Fibroblast of lung (primary cell): Measurements from ENCODE around the gene VPS13C. TPM values are rescaled to one million over a fixed set of nuclear protein-coding genes. Genes with fewer than 3 reads are reported as not detected.
A peak's percentile ranks its signal among the peaks of the same experiment; 100 is the strongest.

Experiments
- DNase-seq, 2 donors: peaks; one replicate each; pipeline versions ENCODE4 v3.0.0 to v3.0.0-alpha.2; 2010; ENCODE audit warnings: low read depth in 2 of 2
- H2AFZ ChIP-seq: 2 replicates; pipeline ENCODE4 v1.5.1; 2012; ENCODE audit warnings: low read length, control low read depth, inconsistent platforms
- H3K27ac ChIP-seq: 2 replicates; pipeline ENCODE4 v1.5.1; 2011; ENCODE audit warnings: low read length, control low read depth; ENCODE audit not compliant: insufficient read depth
- H3K27me3 ChIP-seq: 2 replicates; pipeline ENCODE4 v1.5.1; 2011; ENCODE audit warnings: mild to moderate bottlenecking, low read length; ENCODE audit not compliant: control insufficient read depth, insufficient read depth
- H3K36me3 ChIP-seq: 2 replicates; pipeline ENCODE4 v1.5.1; 2011; ENCODE audit warnings: low read length; ENCODE audit not compliant: control insufficient read depth, insufficient read depth
- H3K4me1 ChIP-seq: 2 replicates; pipeline ENCODE4 v1.5.1; 2011; ENCODE audit warnings: low read length; ENCODE audit not compliant: control insufficient read depth, insufficient read depth; ENCODE audit errors: extremely low read depth
- H3K4me2 ChIP-seq: 2 replicates; pipeline ENCODE4 v1.5.1; 2011; ENCODE audit warnings: low read length, control low read depth; ENCODE audit not compliant: insufficient read depth; ENCODE audit errors: extremely low read depth
- H3K4me3 ChIP-seq, 4 experiments: fragments of 200-600 bp in 1 of 4; sonication (generic) in 1 of 4; replicated peaks in 1 of 4; 2 replicates each; pipeline ENCODE4 v1.5.1; 2011 to 2016; ENCODE audit warnings: low read length in 4 of 4, low read depth in 3 of 4, mild to moderate bottlenecking in 3 of 4, control low read depth in 2 of 4, inconsistent platforms in 1 of 4, mixed read lengths in 1 of 4; ENCODE audit not compliant: insufficient read depth in 1 of 4; ENCODE audit errors: control extremely low read depth in 1 of 4
- H3K79me2 ChIP-seq: 2 replicates; pipeline ENCODE4 v1.5.1; 2012; ENCODE audit warnings: mild to moderate bottlenecking, low read length, inconsistent platforms; ENCODE audit not compliant: control insufficient read depth, insufficient read depth
- H3K9ac ChIP-seq: 2 replicates; pipeline ENCODE4 v1.5.1; 2011; ENCODE audit warnings: mild to moderate bottlenecking, low read length, control low read depth; ENCODE audit not compliant: insufficient read depth
- H3K9me3 ChIP-seq: 2 replicates; pipeline ENCODE4 v1.5.1; 2012; ENCODE audit warnings: low read depth, low read length; ENCODE audit not compliant: control insufficient read depth, insufficient read depth
- H4K20me1 ChIP-seq: 2 replicates; pipeline ENCODE4 v1.5.1; 2011; ENCODE audit warnings: low read length; ENCODE audit not compliant: control insufficient read depth, insufficient read depth; ENCODE audit errors: extremely low read depth
- EZH2 ChIP-seq: IDR thresholded peaks from 2 replicates; pipeline ENCODE4 v1.5.1; 2012; ENCODE audit warnings: low read length, control low read depth, mild to moderate bottlenecking; ENCODE audit errors: missing control alignments
- polyA plus RNA-seq, 2 donors: library from polyadenylated mRNA; depleted of rRNA in 1 of 2; stranded (reverse) in 1 of 2; unstranded in 1 of 2; fragments of >200 nt; gene quantifications; 2 replicates each; pipeline ENCODE4 v1.2.1, GENCODE V29; 2011 to 2012; ENCODE audit warnings: missing spikeins in 1 of 2
- total RNA-seq: library from RNA; depleted of rRNA; stranded (reverse); fragments of >200 nt; gene quantifications from 2 replicates; pipeline ENCODE4 v1.2.1, GENCODE V29; 2014
- TF ChIP-seq, protein P1 (sequence below), 2 donors: IDR thresholded peaks in 1 of 2; conservative IDR thresholded peaks in 1 of 2; 1 replicate in 1 of 2; 2 replicates in 1 of 2; pipeline ENCODE4 v1.5.1; 2011 to 2012; ENCODE audit warnings: low read length in 2 of 2, control low read depth in 1 of 2, inconsistent platforms in 1 of 2, low read depth in 1 of 2, mild to moderate bottlenecking in 1 of 2

The VPS13C gene
- total and polyA plus RNA-seq, 2 donors (not counting 1 experiment from before 2014, with no cell fraction given), result 19.6 to 82.7 TPM

DNA sequence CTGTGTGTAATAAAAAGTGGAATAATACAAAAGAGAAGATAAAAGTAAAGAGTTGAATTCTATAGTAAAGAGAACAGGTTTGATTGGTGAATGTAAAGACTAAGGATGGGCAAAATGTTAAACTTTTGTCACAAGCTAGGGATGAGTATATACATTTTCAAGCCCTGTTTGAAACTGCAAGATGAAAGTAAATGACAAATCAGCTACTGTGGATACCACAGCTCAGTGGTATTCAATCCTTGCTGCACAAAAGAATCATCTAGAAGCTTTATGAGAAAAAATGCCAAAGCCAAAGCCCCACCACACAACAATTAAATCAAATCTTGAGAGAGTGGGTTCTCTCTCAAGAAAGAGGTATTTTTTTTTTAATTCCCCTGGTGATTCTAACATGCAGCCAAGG, 67.7 kb downstream of the VPS13C start:
- Histone ChIP-seq H3K4me3 (no peak overlapping the region), H3K4me1 (no peaks in the 10 kb centered on the region), H3K36me3 (no peaks in the 10 kb centered on the region), H3K79me2 (no peaks in the 10 kb centered on the region), H3K9me3 (no peaks in the 10 kb centered on the region), H3K9ac (no peak overlapping the region), H4K20me1 (no peaks in the 10 kb centered on the region), H3K4me2 (no peak overlapping the region), H2AFZ (no peak overlapping the region), H3K27ac (no peak overlapping the region), H3K27me3 (no peaks in the 10 kb centered on the region)
- no peak for DNase-seq
- no peak for TF ChIP-seq EZH2
- TF ChIP-seq, protein P1, sequence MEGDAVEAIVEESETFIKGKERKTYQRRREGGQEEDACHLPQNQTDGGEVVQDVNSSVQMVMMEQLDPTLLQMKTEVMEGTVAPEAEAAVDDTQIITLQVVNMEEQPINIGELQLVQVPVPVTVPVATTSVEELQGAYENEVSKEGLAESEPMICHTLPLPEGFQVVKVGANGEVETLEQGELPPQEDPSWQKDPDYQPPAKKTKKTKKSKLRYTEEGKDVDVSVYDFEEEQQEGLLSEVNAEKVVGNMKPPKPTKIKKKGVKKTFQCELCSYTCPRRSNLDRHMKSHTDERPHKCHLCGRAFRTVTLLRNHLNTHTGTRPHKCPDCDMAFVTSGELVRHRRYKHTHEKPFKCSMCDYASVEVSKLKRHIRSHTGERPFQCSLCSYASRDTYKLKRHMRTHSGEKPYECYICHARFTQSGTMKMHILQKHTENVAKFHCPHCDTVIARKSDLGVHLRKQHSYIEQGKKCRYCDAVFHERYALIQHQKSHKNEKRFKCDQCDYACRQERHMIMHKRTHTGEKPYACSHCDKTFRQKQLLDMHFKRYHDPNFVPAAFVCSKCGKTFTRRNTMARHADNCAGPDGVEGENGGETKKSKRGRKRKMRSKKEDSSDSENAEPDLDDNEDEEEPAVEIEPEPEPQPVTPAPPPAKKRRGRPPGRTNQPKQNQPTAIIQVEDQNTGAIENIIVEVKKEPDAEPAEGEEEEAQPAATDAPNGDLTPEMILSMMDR (conservative IDR thresholded peaks at IDR 0.05 in 1 of 2, IDR thresholded peaks at IDR 0.05 in 1 of 2; ENCODE audit: low read depth in 1 of 2, low read length in 2 of 2), result no peak

DNA sequence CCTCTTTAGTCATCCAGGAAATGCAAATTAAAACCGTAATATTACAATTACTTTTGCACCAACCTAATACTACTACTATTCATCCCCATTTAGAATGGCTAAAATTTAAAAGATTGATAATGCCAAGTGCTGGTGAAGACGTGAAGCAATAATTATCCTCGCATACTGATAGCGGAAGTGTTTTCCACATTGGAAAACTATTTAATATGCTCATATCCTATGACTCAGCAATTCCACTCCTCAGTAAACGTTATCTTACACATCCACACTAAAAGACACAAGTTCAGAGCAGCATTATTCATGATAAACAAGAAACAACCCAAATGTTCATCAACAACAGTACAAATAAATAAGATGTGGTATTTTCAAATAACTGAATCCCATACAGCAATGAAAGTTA, 70.6 kb downstream of the VPS13C start:
- DNase-seq, result peak in 1 of 2 donors; percentile 23

DNA sequence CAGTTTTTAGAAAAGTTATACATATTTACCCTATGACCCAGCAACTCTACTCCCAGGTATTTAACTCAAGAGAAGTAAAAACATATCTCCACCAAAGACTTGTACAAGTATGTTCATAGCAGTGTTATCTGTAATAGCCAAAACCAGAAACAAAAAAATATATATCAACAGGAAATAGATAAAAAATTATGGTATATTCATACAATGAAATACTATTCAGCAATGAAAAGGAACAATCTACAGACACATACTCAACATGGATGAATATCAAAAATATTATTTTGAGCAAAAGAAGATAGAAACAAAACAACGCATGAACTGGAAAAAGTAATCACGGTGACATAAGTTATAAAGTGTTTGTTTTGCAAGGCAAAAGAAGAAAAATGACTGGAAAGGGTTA, 72.4 kb downstream of the VPS13C start:
- no peaks in the 10 kb centered on the region for H3K27me3 ChIP-seq
- TF ChIP-seq EZH2, result no peak
- TF ChIP-seq, protein P1 (conservative IDR thresholded peaks at IDR 0.05 in 1 of 2, IDR thresholded peaks at IDR 0.05 in 1 of 2; ENCODE audit: low read depth in 1 of 2, low read length in 2 of 2), result no peak
- H3K4me3 ChIP-seq, result no peak overlapping the region
- no peak overlapping the region for H3K27ac ChIP-seq
- no peaks in the 10 kb centered on the region for H4K20me1 ChIP-seq
- no peaks in the 10 kb centered on the region for H3K9me3 ChIP-seq
- no peak for DNase-seq
- H3K79me2 ChIP-seq, result no peaks in the 10 kb centered on the region
- no peaks in the 10 kb centered on the region for H3K4me1 ChIP-seq
- H3K36me3 ChIP-seq, result no peaks in the 10 kb centered on the region
- H3K4me2 ChIP-seq, result no peak overlapping the region
- H2AFZ ChIP-seq, result no peak overlapping the region
- H3K9ac ChIP-seq, result no peak overlapping the region

More for the DNA sequence above, 70.6 kb downstream of the VPS13C start:
- Histone ChIP-seq H2AFZ (no peak overlapping the region), H3K9ac (no peak overlapping the region), H3K4me3 (no peak overlapping the region), H3K9me3 (no peaks in the 10 kb centered on the region), H3K27me3 (no peaks in the 10 kb centered on the region), H3K27ac (no peak overlapping the region), H3K4me1 (no peaks in the 10 kb centered on the region), H3K36me3 (no peaks in the 10 kb centered on the region), H3K79me2 (no peaks in the 10 kb centered on the region), H4K20me1 (no peaks in the 10 kb centered on the region), H3K4me2 (no peak overlapping the region)
- no peak for TF ChIP-seq EZH2
- TF ChIP-seq, protein P1 (conservative IDR thresholded peaks at IDR 0.05 in 1 of 2, IDR thresholded peaks at IDR 0.05 in 1 of 2; ENCODE audit: low read depth in 1 of 2, low read length in 2 of 2), result no peak
